ENCODE results near the gene EMX1.
A peak's percentile ranks its signal among the peaks of the same experiment; 100 is the strongest.

EMX1 gene

GRCh38 chr2:72917138-72917876 lies at the start of gene EMX1:
Gene EMX1, plus strand, starts transcription at chr2:72917519. Its CDS starts 334 bp downstream, at chr2:72917853.
- peak; percentile 68 for DNase-seq

- DNase-seq: no peak
Observed at GRCh38 chr2:72871060-72871459, 46.3 kb upstream of the EMX1 start.

GRCh38 chr2:72871880-72872279 lies 45.4 kb upstream of the EMX1 start:
- no peak for DNase-seq

- no peak for DNase-seq
Observed at GRCh38 chr2:72883356-72883962, 33.9 kb upstream of the EMX1 start.

DNA sequence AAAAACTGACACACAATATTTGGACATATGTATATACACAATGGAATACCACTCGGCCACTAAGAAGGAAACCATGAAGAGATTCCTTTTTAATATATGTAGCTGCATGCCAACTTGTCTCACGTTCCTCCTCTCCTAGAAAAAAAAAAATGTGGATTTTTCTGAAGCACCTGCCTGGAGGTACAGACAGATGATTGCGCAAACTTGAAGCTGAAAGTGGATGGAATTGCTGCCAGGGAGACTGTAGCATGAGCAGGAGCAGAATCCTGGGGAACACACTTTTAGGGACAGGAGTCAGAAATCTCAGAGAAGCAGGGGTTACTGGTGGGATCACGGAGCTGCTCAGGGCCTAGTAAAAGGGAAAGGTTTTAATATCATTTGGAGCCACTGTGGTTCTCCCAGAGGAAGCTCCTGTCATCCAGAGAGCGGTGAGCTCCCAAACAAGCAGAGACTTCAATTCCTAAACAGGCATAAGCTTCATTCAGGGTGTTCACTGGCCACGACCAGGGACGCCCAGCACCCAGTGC lies 30.8 kb upstream of the EMX1 start:
- no peak for DNase-seq

GRCh38 chr2:72887032-72887739 lies 30.1 kb upstream of the EMX1 start, which contains the start of gene SPR:
Gene SPR, plus strand, starts transcription at chr2:72887408. Its CDS starts 25 bp downstream, at chr2:72887433.
- DNase-seq: peak; percentile 84

DNA sequence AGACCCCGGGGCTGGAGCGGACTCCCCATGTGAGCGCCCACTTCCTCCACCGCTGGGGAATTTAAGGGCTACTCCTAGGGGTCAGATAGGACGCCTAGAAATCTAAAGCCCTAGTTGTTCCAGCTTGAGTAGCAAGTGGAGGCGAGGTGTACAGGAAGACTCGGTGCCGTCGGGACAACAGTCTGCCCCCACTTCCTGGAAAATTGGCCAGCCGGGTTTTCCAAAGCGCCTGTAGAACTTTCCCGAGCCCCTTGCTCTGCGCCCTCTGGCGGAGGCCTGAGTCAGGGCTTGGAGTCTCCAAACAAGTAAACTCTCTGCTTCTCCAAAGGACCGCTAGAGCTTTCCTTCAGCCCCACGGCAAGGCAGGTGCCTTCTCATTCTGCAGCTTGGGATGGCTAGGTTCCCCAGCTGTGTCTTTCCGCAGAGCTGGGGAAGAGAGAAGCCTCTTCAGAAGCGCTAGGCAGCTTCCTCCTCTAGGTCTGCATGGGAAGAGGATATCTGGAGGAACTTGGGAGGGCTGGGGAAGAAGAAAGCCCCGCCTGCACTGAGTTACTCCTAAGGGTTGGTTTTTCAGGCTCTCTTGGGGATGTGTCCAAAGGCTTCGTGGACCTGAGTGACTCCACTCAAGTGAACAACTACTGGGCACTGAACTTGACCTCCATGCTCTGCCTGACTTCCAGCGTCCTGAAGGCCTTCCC lies 29.4 kb upstream of the EMX1 start:
- peak; percentile 87 for DNase-seq

GRCh38 chr2:72888438-72889202 lies 28.7 kb upstream of the EMX1 start:
- DNase-seq: no peak

DNA sequence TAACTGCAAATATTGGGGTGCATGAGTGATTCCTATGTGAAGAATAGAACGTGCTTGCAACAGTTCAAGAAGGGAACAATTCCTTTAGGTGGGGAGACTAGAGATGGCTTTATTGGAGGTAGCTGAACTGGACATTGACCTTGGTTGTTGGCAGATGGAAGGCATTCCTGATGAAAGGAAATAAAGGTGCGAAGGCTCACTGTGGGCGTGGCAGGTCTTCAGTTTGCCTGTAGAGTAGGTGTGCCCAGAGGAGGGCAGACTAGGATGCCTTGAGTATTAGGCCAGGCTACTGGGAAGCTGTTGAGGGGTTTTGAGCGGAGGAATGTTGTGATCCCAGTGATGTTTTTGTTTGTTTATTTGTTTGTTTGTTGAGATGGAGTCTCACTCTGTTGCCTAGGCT lies 27.3 kb upstream of the EMX1 start:
- no peak for DNase-seq

- no peak for DNase-seq
Observed at GRCh38 chr2:72891091-72891818, 26.1 kb upstream of the EMX1 start.

DNA sequence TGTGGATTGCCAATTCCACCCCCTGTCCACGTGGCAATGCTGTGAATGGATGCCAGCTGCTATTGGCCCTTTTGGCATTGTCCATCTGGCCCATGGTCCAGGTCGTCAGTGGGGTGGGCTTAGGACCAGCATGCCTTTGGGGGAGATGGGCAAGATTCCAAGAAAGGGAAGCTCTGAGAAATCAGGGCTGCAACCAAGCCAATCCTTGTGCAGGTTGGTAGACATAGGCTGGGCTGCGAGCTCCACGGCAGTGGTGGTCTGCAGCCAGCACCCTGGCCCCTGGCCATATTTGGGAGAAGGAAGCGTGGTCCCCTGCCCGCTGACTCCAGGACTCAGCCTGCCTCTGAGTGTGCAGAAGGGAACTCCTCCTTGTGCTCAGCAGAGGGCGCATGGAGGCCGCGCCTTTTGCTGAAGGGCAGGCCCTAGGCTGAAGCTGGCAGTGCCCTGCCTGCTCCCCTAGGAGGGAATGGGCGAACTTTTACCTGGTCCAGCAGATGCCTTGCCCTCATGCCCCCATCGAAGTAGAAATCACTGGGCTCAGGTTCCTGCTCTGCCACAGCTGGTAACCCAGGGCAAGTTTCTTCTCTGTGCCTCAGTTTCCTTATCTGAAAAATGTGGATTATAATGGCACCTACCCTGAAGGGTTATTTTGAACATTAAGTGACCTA lies 24.7 kb upstream of the EMX1 start:
- DNase-seq: peak; percentile 62

DNA sequence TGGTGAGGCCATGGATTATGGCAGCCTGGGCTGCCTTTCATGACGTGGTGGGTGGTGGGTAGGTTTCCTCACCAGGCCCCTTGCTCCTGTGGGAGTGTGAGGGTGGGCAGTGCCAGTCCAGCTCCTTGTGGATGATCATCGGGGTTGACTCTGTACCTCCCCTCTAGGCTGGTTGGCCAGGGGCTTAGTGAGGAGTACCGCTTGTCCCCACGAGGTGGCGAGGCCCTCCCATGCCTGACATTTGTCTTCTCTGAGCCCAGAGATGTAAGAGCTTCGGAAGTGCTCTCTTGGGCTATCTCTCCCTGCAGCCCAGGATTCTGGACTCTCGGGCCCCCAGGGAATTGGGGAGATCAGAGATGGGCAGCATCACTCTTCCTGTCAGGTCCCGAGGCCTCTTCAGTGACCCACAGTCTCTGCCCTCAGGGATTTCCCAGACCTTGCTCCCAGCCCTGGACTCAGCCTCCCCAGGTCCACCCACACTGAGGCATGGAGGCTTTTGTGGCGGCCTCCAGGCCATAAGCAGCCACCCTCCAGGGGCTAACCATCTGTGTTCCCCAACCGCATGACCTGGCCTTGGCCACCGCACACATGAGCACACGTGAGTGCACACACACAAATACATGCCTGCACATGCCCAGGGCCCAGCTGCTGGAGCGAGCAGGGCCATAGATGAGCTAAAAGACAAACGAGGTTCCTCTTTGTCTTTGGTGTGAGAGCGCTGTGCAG lies 23.6 kb upstream of the EMX1 start:
- peak; percentile 2 for DNase-seq

- DNase-seq: no peak
Observed at GRCh38 chr2:72894514-72894913, 22.8 kb upstream of the EMX1 start.

- no peak for DNase-seq
Observed at GRCh38 chr2:72895154-72895553, 22.2 kb upstream of the EMX1 start.

- DNase-seq: no peak
Observed at GRCh38 chr2:72895759-72896281, 21.5 kb upstream of the EMX1 start.

- DNase-seq: no peak
Observed at GRCh38 chr2:72896446-72896845, 20.9 kb upstream of the EMX1 start.

DNA sequence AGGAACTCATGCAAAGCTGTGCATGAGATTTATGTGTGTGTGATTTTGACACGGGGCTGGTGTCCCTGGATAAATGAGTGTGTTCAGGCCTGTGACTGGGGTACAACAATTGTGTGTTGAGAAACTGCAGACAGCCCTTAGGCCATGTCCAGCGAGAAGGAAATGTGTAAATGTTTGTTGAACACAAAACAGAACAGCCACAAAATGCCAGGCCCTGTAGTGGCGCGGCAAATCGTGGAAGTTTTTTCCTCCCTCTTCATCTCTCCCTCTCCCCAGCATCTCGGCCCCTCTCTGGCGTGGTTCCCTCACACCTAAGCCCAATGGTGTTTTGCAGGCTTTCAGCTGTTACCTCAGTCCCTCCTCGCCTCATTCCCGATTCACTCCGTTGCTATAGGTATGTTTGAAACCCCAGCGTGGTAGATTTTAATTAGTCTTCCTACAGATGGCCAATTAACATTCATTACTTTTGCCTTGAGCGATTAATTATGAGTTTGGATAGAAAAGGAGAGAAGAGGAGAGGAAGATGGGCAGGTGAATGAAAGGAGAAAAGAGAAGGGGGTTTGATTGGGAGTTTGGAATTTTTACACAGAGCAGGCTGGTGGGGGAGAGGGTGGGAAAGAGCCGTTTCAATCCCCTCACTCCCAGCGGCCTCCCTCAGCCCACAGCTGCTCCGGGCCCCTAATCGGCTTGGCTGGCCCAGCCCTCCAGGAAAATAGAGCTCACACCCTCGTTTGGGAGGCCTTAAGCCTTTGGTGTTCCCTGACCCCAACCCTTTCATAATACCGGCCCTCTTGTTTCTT lies 19.3 kb upstream of the EMX1 start:
- DNase-seq: no peak

DNA sequence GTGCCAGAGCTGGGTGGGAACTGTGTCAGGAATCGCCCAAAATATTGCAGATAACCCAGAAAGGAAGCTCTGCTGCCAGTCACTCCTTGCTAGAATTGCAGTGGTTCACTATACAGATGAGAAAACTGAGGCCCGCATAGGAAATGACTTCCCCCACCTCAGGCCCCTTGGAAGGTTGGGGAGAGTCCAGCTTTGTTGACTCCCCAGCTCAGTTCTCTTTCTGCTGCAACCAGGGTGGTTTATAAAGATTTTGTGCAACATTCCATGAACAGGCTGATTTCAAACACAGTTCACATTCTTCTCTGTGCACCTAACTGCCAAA lies 18.8 kb upstream of the EMX1 start:
- DNase-seq: no peak

- no peak for DNase-seq
Observed at GRCh38 chr2:72900191-72900825, 17.0 kb upstream of the EMX1 start.

Measured in DMS153 (cell line).